Esophagus muscularis mucosa (tissue), 4 donors: ENCODE data around the gene USP24. TPM values are rescaled to one million over a fixed set of nuclear protein-coding genes. Genes with fewer than 3 reads are reported as not detected.
A peak's percentile ranks its signal among the peaks of the same experiment; 100 is the strongest.

Source experiments
- DNase-seq: peaks from one replicate; pipeline ENCODE4 v3.0.0-alpha.2; 2017; ENCODE audit errors: extremely low spot score
- H3K27ac ChIP-seq, 4 donors: fragments of 200-600 bp; sonication (generic); replicated peaks in 1 of 4; 1 replicate in 3 of 4; 2 replicates in 1 of 4; pipeline ENCODE4 v1.5.1; 2016 to 2019; ENCODE audit warnings: mild to moderate bottlenecking in 1 of 4
- H3K27me3 ChIP-seq, 4 donors: fragments of 200-600 bp; sonication (generic); one replicate each; pipeline versions ENCODE4 v1.5.1 to v1.6.0; 2016 to 2019
- H3K36me3 ChIP-seq, 4 donors: fragments of 200-600 bp; sonication (generic); one replicate each; pipeline ENCODE4 v1.5.1; 2016 to 2019
- H3K4me1 ChIP-seq, 4 donors: fragments of 200-600 bp; sonication (generic); one replicate each; pipeline ENCODE4 v1.5.1; 2016 to 2019
- H3K4me3 ChIP-seq, 4 donors: fragments of 200-600 bp; sonication (generic); 1 replicate in 2 of 4; 2 replicates in 2 of 4; pipeline ENCODE4 v1.5.1; 2016 to 2019; ENCODE audit warnings: mild to moderate bottlenecking in 4 of 4, moderate library complexity in 1 of 4
- H3K9me3 ChIP-seq, 4 donors: fragments of 200-600 bp; sonication (generic); 1 replicate in 3 of 4; 2 replicates in 1 of 4; pipeline ENCODE4 v1.5.1; 2016 to 2019
- CTCF ChIP-seq, 3 experiments: fragments of 200-600 bp in 2 of 3; fragments of 450-650 bp in 1 of 3; sonication (generic) in 2 of 3; IDR thresholded peaks; one replicate each; pipeline ENCODE4 v1.5.1; 2017 to 2019; ENCODE audit warnings: antibody characterized with exemption in 3 of 3, mild to moderate bottlenecking in 2 of 3, moderate library complexity in 1 of 3
- EP300 ChIP-seq: sonication (generic); formaldehyde crosslinking; IDR thresholded peaks from one replicate; pipeline ENCODE4 v1.6.1; 2017; ENCODE audit warnings: antibody characterized with exemption
- POLR2A ChIP-seq: fragments of 450-650 bp; IDR thresholded peaks from one replicate; pipeline ENCODE4 v1.6.1; 2017; ENCODE audit warnings: antibody characterized with exemption, moderate library complexity, mild to moderate bottlenecking, low read depth
- POLR2AphosphoS5 ChIP-seq, 2 donors: sonication (generic); formaldehyde crosslinking; IDR thresholded peaks; one replicate each; pipeline ENCODE4 v1.6.1; 2017; ENCODE audit warnings: antibody characterized with exemption in 2 of 2
- WGBS: methylation state at CpG from one replicate; pipeline ENCODE4 v1.1.5; 2018; 5-methylcytosine and 5-hydroxymethylcytosine counted together
- intact Hi-C: fragments of 100-400 bp; cut with DNase I; formaldehyde crosslinking; loops from one replicate; pipeline ENCODE4 v1.15.1; 2023
- total RNA-seq, 4 donors: library from RNA; depleted of rRNA; stranded (reverse); fragments of >200 nt; gene quantifications; one replicate each; pipeline versions ENCODE4 v1.1.0 to v1.2.1, GENCODE V29; 2016

USP24 gene
- total RNA-seq, 4 donors from 2014 or later = 28.3 to 45.3 (median 37.7) TPM

- TF ChIP-seq POLR2AphosphoS5 (IDR thresholded peaks at IDR 0.05) (no peak), CTCF (IDR thresholded peaks at IDR 0.05) (no peak), EP300 (no peak), POLR2A (no peak)
- H3K4me1 ChIP-seq = peaks cover 31 to 39% (median 38%) of the 10 kb centered on the region in 4 donors
- peaks cover 33 to 80% (median 67%) of the 10 kb centered on the region in 4 donors for H3K36me3 ChIP-seq
- no peak overlapping the region for H3K27ac ChIP-seq
- no peak for DNase-seq
- no peak overlapping the region for H3K4me3 ChIP-seq
- H3K27me3 ChIP-seq = no peaks in the 10 kb centered on the region
- intact Hi-C loops = no loop called here
- WGBS = 93% methylated on average over 9 of the region's 9 CpGs
- no peaks in the 10 kb centered on the region for H3K9me3 ChIP-seq
These were observed 146.5 kb downstream of the USP24 start for GRCh38 chr1:55068638-55069037.

- H3K27me3 ChIP-seq = no peaks in the 10 kb centered on the region
- peaks cover 31 to 40% (median 40%) of the 10 kb centered on the region in 4 donors for H3K4me1 ChIP-seq
- intact Hi-C loops = no loop called here
- no peak for TF ChIP-seq EP300
- TF ChIP-seq POLR2AphosphoS5 (IDR thresholded peaks at IDR 0.05) = no peak
- no peak for TF ChIP-seq CTCF (IDR thresholded peaks at IDR 0.05)
- TF ChIP-seq POLR2A = no peak
- H3K9me3 ChIP-seq = no peaks in the 10 kb centered on the region
- 73% methylated on average over 1 of the region's 1 CpG for WGBS
- no peak overlapping the region for H3K27ac ChIP-seq
- peaks cover 26 to 72% (median 60%) of the 10 kb centered on the region in 4 donors for H3K36me3 ChIP-seq
- H3K4me3 ChIP-seq = no peak overlapping the region
- DNase-seq = no peak
These were observed 147.2 kb downstream of the USP24 start for GRCh38 chr1:55067914-55068313.

- H3K9me3 ChIP-seq = no peaks in the 10 kb centered on the region
- H3K4me1 ChIP-seq = peaks cover 31 to 47% (median 46%) of the 10 kb centered on the region in 4 donors
- H3K27me3 ChIP-seq = no peaks in the 10 kb centered on the region
- no peak overlapping the region for H3K4me3 ChIP-seq
- TF ChIP-seq CTCF (IDR thresholded peaks at IDR 0.05) (no peak), POLR2AphosphoS5 (IDR thresholded peaks at IDR 0.05) (no peak), EP300 (no peak), POLR2A (no peak)
- H3K27ac ChIP-seq = peak overlapping the region in 2 of 4 donors; percentile 7 to 27
- 85% methylated on average over 17 of the region's 17 CpGs for WGBS
- peaks cover 19 to 65% (median 53%) of the 10 kb centered on the region in 4 donors for H3K36me3 ChIP-seq
- intact Hi-C loops = no loop called here
- no peak for DNase-seq
These were observed 148.0 kb downstream of the USP24 start for GRCh38 chr1:55067022-55067778.

- intact Hi-C loops = no loop called here
- Histone ChIP-seq H3K9me3 (no peaks in the 10 kb centered on the region), H3K4me3 (no peak overlapping the region), H3K4me1 (peaks cover 33 to 63% (median 57%) of the 10 kb centered on the region in 4 donors), H3K27me3 (no peaks in the 10 kb centered on the region), H3K27ac (peak overlapping the region; percentile 52 to 77 (median 72)), H3K36me3 (peaks cover 9 to 50% (median 38%) of the 10 kb centered on the region in 4 donors)
- TF ChIP-seq CTCF (IDR thresholded peaks at IDR 0.05) (no peak), EP300 (no peak), POLR2AphosphoS5 (IDR thresholded peaks at IDR 0.05) (no peak), POLR2A (no peak)
- WGBS = 88% methylated on average over 4 of the region's 4 CpGs
- no peak for DNase-seq
These were observed 149.5 kb downstream of the USP24 start for GRCh38 chr1:55065648-55066047.
